ENCODE results near the gene SGMS1. TPM values are rescaled to one million over a fixed set of nuclear protein-coding genes. Genes with fewer than 3 reads are reported as not detected.
A peak's percentile ranks its signal among the peaks of the same experiment; 100 is the strongest.

The SGMS1 gene
- total RNA-seq, 6 experiments from 2014 or later = 13.6 to 49.8 (median 20.0) TPM

DNA sequence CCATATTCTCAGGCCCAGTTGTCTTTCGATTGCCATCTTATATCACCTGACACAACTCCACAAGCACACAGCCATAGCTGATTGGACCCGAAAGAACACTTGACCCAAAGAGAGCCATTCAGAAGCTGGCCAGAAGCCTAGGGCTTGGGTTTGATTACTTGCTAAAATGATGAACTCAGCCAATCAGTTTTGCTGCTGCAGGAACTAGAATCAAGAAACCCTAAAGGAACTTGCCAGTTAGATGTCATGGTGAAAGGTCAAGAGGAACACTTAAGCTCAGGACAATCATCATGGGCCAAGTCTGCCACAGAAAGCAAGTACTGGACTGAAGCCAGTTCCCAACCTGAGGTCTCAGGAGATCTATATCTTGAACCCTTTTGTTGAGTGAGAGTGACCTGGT is 150.0 kb downstream of the SGMS1 start:
- Histone ChIP-seq H3K27ac (no peak overlapping the region), H3K36me3 (no peaks in the 10 kb centered on the region), H3K9me3 (no peaks in the 10 kb centered on the region), H3K27me3 (no peaks in the 10 kb centered on the region), H3K4me3 (no peak overlapping the region), H3K4me1 (peaks cover 0 to 46% (median 7%) of the 10 kb centered on the region in 4 donors)
- no peak for DNase-seq
- no peak for ATAC-seq
- WGBS (ENCODE audit: insufficient coverage, low coverage, low lambda C conversion rate, missing lambda C conversion rate) = 100% methylated on average over 1 of the region's 2 CpGs
- TF ChIP-seq, protein P1, sequence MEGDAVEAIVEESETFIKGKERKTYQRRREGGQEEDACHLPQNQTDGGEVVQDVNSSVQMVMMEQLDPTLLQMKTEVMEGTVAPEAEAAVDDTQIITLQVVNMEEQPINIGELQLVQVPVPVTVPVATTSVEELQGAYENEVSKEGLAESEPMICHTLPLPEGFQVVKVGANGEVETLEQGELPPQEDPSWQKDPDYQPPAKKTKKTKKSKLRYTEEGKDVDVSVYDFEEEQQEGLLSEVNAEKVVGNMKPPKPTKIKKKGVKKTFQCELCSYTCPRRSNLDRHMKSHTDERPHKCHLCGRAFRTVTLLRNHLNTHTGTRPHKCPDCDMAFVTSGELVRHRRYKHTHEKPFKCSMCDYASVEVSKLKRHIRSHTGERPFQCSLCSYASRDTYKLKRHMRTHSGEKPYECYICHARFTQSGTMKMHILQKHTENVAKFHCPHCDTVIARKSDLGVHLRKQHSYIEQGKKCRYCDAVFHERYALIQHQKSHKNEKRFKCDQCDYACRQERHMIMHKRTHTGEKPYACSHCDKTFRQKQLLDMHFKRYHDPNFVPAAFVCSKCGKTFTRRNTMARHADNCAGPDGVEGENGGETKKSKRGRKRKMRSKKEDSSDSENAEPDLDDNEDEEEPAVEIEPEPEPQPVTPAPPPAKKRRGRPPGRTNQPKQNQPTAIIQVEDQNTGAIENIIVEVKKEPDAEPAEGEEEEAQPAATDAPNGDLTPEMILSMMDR (IDR thresholded peaks at IDR 0.05) = no peak
- no peak for TF ChIP-seq POLR2A (IDR thresholded peaks at IDR 0.05)
- intact Hi-C loops (cut with DNase I) = no loop called here

DNA sequence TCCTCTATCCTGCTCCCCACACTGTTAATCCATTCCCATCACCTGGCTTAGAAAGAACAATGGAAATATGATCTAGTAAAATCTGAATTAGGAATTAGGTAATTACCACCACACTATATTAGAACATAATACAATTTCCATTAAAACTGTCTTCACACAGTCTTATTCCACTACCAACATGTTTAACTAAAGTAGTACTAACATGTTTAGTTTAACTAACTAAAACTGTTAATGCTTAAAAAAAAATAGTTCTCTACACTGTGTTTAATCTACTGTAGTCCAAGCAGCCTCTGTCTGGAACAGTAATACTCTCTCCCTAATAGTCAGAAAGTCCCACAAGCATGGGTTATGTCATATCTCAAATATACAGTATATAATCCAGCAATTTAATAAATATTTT is 150.8 kb downstream of the SGMS1 start:
- no peaks in the 10 kb centered on the region for H3K36me3 ChIP-seq
- TF ChIP-seq, protein P1 (IDR thresholded peaks at IDR 0.05) = no peak
- no peak for TF ChIP-seq POLR2A (IDR thresholded peaks at IDR 0.05)
- intact Hi-C loops (cut with DNase I) = no loop called here
- ATAC-seq (no peak), DNase-seq (no peak)
- H3K9me3 ChIP-seq = no peaks in the 10 kb centered on the region
- H3K27me3 ChIP-seq = no peaks in the 10 kb centered on the region
- no peak overlapping the region for H3K4me3 ChIP-seq
- no peak overlapping the region for H3K27ac ChIP-seq
- peaks cover 0 to 46% (median 7%) of the 10 kb centered on the region in 4 donors for H3K4me1 ChIP-seq

DNA sequence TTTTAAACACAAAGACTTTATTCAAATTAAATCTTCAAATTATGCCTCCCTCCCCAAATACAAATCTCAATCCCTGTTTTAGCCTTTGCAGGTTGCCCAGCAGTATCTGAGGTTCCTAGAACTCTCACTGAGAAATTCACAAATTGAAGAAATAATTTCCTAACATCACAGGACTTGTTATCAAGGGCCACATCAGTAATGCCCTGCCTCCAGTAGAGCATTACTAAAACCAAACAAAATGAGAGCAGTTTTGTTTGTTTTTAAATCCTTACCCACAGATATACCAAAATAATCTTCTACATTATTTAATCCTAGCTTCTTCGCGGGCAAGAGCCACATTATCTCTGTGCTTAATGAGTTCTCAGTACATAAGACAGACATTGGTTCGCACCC is 152.2 kb downstream of the SGMS1 start:
- no peaks in the 10 kb centered on the region for H3K36me3 ChIP-seq
- 98% methylated on average over 3 of the region's 3 CpGs for WGBS (ENCODE audit: insufficient coverage, low coverage, low lambda C conversion rate, missing lambda C conversion rate)
- TF ChIP-seq POLR2A (IDR thresholded peaks at IDR 0.05) = no peak
- H3K9me3 ChIP-seq = no peaks in the 10 kb centered on the region
- peaks cover 0 to 34% (median 5%) of the 10 kb centered on the region in 4 donors for H3K4me1 ChIP-seq
- no peak for DNase-seq
- H3K27ac ChIP-seq = no peak overlapping the region
- intact Hi-C loops (cut with DNase I) = no loop called here
- H3K4me3 ChIP-seq = no peak overlapping the region
- no peaks in the 10 kb centered on the region for H3K27me3 ChIP-seq
- peak in 1 of 4 donors; percentile 30 for ATAC-seq

DNA sequence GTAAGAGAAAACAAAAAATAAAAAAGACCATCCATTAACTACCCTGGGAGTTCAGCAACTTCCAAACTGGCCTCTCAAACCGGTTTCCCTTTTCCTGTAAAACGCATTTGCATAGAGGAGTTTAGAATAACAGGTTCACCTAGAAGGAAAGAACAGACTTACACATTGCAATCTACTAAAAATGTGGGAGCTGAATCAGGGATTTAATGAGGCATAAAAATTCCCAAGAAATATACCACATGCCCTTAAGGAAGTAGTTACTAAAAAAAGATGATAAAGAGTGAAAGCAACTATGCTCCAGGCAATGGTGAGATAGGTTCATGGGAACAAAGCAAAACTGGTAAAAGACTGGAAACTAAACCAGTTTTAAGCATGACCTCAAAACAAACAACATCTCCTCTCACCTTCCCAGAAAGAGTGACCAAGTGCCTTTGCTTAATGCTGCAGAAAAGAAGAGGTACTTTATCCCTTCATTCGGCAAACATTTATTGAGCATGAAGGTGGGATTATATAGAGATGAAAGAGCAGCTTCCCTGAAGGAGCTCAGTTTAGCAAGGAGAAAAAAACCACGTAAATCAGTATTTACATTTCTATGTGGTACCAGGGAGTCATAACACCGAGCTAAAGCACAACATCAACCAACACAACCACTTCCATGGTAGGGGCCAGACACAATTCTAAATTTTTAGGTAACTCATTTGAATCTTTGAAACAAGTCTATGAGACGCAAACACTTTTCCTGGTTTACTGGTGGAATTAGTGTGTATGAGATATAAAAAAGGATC is 152.8 kb downstream of the SGMS1 start:
- no peaks in the 10 kb centered on the region for H3K9me3 ChIP-seq
- no peak overlapping the region for H3K27ac ChIP-seq
- no peak for DNase-seq
- H3K4me1 ChIP-seq = peaks cover 0 to 32% (median 5%) of the 10 kb centered on the region in 4 donors
- no peaks in the 10 kb centered on the region for H3K36me3 ChIP-seq
- ATAC-seq = peak in 2 of 4 donors; percentile 6 to 45
- TF ChIP-seq, protein P1 (IDR thresholded peaks at IDR 0.05) = no peak
- no peak for TF ChIP-seq POLR2A (IDR thresholded peaks at IDR 0.05)
- H3K27me3 ChIP-seq = no peaks in the 10 kb centered on the region
- intact Hi-C loops (cut with DNase I) = no loop called here
- H3K4me3 ChIP-seq = no peak overlapping the region
- 71% methylated on average over 6 of the region's 6 CpGs for WGBS (ENCODE audit: insufficient coverage, low coverage, low lambda C conversion rate, missing lambda C conversion rate)

DNA sequence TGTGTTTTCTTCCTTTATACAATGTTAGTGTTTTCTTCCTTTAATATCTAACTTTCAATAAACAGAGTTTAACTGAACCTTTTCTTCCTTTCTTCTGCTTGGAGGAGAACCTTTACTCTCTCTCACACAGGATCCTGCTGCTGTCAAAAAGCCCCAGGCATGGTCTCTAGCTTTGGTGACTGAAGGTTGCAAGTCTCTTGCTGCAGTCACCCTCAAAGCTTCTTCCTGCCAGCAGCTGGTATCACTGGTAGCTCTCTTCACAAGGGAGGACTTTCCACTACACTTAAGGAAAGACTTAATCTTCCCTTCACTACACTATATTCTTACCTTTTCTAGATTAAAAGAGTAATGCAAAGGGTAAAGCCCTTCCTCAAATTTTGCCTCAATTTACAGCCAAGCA is 153.4 kb downstream of the SGMS1 start:
- H3K27me3 ChIP-seq = no peaks in the 10 kb centered on the region
- DNase-seq = no peak
- no peaks in the 10 kb centered on the region for H3K9me3 ChIP-seq
- H3K4me3 ChIP-seq = no peak overlapping the region
- peak overlapping the region in 1 of 3 donors; percentile 16 for H3K27ac ChIP-seq
- peak; percentile 31 to 49 (median 35) for ATAC-seq
- no peaks in the 10 kb centered on the region for H3K36me3 ChIP-seq
- TF ChIP-seq, protein P1 (IDR thresholded peaks at IDR 0.05) = no peak
- no peak for TF ChIP-seq POLR2A (IDR thresholded peaks at IDR 0.05)
- intact Hi-C loops (cut with DNase I) = no loop called here
- peaks cover 0 to 32% (median 5%) of the 10 kb centered on the region in 4 donors for H3K4me1 ChIP-seq
